Fibroblast of the aortic adventitia (primary cell): ENCODE results near the gene C3orf18. TPM values are rescaled to one million over a fixed set of nuclear protein-coding genes. Genes with fewer than 3 reads are reported as not detected.

Experiments used
- DNase-seq: peaks from one replicate; pipeline ENCODE4 v3.0.0-alpha.2; 2010; ENCODE audit warnings: low read depth
- H3K4me3 ChIP-seq: 2 replicates; pipeline ENCODE4 v1.5.1; 2011; ENCODE audit warnings: low read depth, mild to moderate bottlenecking, control low read depth, low read length, moderate library complexity
- total RNA-seq: library from RNA; depleted of rRNA; stranded (reverse); fragments of >200 nt; gene quantifications from 2 replicates; pipeline ENCODE4 v1.2.3, GENCODE V29; 2012; ENCODE audit warnings: low replicate concordance
- TF ChIP-seq, protein P1 (sequence below): IDR thresholded peaks from 2 replicates; pipeline ENCODE4 v1.5.1; 2011; ENCODE audit warnings: mild to moderate bottlenecking, low read length, control low read depth, inconsistent platforms; ENCODE audit not compliant: insufficient read depth

Gene C3orf18
- total RNA-seq, 1 donor = 13.3 TPM

GRCh38 chr3:50570508-50571279 is 3.1 kb upstream of the C3orf18 start:
- TF ChIP-seq, protein P1, sequence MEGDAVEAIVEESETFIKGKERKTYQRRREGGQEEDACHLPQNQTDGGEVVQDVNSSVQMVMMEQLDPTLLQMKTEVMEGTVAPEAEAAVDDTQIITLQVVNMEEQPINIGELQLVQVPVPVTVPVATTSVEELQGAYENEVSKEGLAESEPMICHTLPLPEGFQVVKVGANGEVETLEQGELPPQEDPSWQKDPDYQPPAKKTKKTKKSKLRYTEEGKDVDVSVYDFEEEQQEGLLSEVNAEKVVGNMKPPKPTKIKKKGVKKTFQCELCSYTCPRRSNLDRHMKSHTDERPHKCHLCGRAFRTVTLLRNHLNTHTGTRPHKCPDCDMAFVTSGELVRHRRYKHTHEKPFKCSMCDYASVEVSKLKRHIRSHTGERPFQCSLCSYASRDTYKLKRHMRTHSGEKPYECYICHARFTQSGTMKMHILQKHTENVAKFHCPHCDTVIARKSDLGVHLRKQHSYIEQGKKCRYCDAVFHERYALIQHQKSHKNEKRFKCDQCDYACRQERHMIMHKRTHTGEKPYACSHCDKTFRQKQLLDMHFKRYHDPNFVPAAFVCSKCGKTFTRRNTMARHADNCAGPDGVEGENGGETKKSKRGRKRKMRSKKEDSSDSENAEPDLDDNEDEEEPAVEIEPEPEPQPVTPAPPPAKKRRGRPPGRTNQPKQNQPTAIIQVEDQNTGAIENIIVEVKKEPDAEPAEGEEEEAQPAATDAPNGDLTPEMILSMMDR = no peak
- H3K4me3 ChIP-seq = peak overlapping the region; percentile 98
- no peak for DNase-seq

DNA sequence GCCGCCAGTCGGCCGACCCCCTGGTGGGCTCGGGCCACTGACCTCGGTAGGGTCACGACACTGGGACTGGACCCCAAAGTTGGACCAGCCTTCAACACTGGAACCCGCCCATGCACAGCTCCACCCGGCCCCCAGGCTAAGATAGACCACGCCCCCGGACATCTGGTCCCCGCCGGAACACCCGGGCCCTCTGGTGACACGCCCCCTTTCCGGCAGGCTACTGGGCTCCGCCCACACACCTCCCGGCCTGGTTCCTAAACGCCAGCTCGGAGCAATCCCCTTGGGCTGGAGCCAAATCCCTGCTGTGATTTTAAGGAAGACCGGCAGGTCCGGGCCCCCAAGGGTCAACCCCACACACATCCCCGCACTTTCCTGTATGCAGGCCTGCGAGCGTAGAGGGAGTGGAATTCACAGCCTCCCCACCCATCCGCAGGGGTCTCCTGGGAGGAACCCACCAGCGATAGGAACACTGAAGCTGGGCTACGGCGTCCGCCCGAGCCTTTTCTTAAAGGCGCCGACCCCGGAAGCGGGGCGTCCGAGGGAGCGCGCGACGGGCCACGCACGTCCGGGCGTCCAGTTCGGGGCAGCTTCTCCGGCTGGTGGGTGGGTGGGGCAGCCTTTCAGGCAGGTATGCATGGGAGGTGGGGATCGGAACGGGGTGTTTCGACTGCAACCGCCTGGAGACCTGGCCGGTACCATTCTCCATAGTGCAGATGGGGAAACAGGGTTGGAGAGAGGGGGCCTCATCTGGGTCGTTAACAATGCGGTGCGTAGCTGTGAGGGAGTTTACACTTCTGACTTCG is 1.6 kb upstream of the C3orf18 start, which contains the start of gene HEMK1:
HEMK1 (plus strand) TSS at position 576 of the 803 bp plus-strand sequence. CDS start 1,583 bp downstream, outside the sequence.
- DNase-seq = peak; percentile 94
- H3K4me3 ChIP-seq = peak within 1 kb of the TSS; percentile 98
- TF ChIP-seq, protein P1 = no peak

GRCh38 chr3:50567011-50567385 is 549 bp downstream of the C3orf18 start:
- peak overlapping the region; percentile 71 for H3K4me3 ChIP-seq
- no peak for DNase-seq
- TF ChIP-seq, protein P1 = no peak

- DNase-seq = no peak
- no peak overlapping the region for H3K4me3 ChIP-seq
- TF ChIP-seq, protein P1 = no peak
Observed at GRCh38 chr3:50564321-50564720, 3.2 kb downstream of the C3orf18 start.

DNA sequence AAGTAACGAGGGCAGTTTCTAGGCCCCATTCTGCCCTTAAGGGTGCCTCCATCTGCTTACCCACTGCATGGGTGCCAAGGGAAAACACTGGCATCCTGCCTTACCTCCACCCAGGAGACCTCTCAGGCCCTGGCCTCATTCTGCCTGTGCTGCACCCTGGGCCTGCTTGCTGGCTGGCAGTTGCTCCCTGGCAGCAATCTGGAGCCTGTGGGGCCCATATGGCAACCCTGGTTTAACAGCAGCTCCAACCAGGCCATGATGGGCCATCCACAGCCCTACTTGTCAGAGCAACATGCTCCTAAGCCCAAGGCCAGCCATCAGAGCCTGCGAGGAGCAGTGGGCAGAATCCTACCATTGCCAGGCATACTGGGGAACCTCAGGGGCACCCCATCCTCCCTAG is 3.7 kb downstream of the C3orf18 start:
- no peak for DNase-seq
- H3K4me3 ChIP-seq = no peak overlapping the region
- TF ChIP-seq, protein P1 = no peak

GRCh38 chr3:50562861-50563260 is 4.7 kb downstream of the C3orf18 start:
- TF ChIP-seq, protein P1 = no peak
- DNase-seq = peak; percentile 39
- no peak overlapping the region for H3K4me3 ChIP-seq
